ENCODE measurements around the gene NIN.

Gene NIN

DNA sequence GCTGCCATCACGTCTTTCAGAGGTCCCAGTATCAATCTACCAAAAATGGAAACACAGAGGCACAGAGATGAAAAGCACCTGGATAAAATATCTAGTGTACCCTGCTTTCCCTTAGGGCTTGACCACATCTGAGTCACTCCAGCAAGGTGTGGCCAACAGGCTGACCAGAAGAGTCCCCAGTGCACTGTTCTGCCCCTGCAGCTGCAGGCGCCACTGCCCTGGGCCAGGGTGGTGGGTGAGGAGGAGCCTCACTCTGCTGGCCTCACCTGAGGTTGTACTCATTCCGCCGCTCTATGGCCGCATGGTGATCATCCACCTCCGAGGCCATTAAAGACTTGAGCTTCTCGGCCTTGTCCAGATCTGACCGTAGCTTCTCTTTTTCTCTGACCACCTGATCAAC lies 60.4 kb downstream of the NIN start:
- peaks cover 2 to 12% of the 10 kb centered on the region in 2 donors for H3K4me1 Mint-ChIP-seq (ENCODE audit: low read depth in 2 of 2)
- H3K4me3 Mint-ChIP-seq: no peak overlapping the region
- no peaks in the 10 kb centered on the region for H3K27me3 Mint-ChIP-seq
- peaks cover 80% of the 10 kb centered on the region for H3K36me3 Mint-ChIP-seq (ENCODE audit: insufficient read depth)
- no peak for DNase-seq
- H3K27ac Mint-ChIP-seq: no peak overlapping the region
- no peaks in the 10 kb centered on the region for H3K9me3 Mint-ChIP-seq
- no peak for ATAC-seq (replicated peaks)

DNA sequence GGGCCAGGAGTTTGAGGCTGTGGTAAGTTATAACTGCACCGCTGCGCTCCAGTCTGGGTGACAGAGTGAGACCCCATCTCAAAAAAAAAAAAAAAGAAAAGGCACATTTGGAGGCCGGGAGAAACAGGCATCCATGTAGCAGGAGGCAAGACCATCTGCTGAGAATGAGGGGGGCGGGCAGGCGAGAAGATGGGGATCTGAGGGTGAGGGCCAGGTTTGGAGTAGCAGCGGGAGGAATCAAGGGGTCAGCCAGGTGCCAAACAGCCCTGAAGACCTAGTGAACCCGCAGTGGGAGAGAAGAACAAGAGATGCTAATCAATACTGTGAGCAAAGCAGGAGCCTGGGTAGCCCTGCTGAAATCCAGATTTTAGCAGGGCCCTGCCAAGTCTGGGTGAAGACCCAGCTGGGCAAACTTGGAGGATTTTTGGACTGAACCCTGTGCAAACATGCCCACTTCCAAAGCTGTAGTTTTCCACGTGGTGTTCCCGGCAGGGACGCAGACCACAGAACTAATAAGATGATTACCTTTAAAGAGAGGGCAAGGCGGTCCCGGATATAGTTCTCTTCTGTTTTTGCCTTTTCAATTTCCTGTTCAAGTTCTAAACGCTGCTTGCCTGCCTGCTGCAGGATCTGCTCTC lies 61.0 kb downstream of the NIN start:
- H3K27me3 Mint-ChIP-seq: no peaks in the 10 kb centered on the region
- ATAC-seq (replicated peaks) (no peak), DNase-seq (no peak)
- no peak overlapping the region for H3K27ac Mint-ChIP-seq
- peaks cover 84% of the 10 kb centered on the region for H3K36me3 Mint-ChIP-seq (ENCODE audit: insufficient read depth)
- H3K9me3 Mint-ChIP-seq: no peaks in the 10 kb centered on the region
- H3K4me3 Mint-ChIP-seq: no peak overlapping the region
- H3K4me1 Mint-ChIP-seq (ENCODE audit: low read depth in 2 of 2): peaks cover 2 to 12% of the 10 kb centered on the region in 2 donors

DNA sequence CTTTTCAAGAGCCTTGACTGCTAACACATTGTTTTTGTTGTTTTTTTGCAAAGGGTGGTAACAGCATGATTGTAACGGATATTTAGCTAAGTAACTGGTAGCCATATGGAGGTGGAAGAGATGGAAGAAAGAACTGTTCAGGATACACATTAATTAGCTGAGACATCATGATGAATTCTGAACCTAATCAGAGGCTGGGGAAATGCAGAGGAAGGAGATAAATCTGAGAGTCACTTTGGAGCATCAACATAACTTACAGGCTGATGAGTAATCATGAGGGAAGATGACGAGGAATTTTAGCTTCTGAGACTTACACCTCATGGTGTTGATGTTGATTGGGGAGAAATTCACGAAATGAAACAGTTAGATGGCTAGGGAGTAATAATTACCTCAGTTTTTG lies 62.3 kb downstream of the NIN start:
- Mint-ChIP-seq H3K36me3 (ENCODE audit: insufficient read depth) (peaks cover 87% of the 10 kb centered on the region), H3K27ac (peak overlapping the region; percentile 39 to 59), H3K9me3 (no peaks in the 10 kb centered on the region)

DNA sequence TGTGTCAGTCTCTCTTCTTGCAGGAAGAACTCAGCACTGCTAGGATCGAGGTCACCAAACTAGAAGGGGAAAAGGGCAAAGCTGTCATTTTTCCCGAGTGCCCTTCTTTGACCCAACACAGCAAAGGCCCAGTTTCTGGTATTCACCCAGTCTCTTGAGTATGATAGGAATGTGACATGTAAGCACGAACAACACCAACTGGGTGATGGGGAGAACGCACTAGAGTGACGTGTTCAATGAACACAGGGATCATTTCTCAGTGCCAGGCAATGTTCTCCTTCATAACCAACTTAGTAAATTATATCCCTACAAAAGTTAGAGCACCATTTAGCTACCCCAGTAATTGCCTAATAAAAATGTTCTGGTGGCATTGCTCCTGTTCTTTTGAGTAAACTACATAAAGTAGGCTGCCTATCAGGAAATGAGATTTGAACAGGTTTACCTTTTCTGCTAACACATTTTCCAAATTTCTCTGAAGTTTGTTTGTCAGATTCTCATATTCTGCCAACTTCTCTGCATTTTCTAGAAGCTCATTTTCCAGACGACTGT lies 64.5 kb downstream of the NIN start:
- ATAC-seq (replicated peaks) (no peak), DNase-seq (no peak)
- Mint-ChIP-seq H3K36me3 (ENCODE audit: insufficient read depth) (peaks cover 87% of the 10 kb centered on the region), H3K4me1 (ENCODE audit: low read depth in 2 of 2) (peaks cover 0 to 3% of the 10 kb centered on the region in 2 donors), H3K27me3 (no peaks in the 10 kb centered on the region), H3K9me3 (no peaks in the 10 kb centered on the region), H3K27ac (peak overlapping the region in 1 of 2 donors; percentile 64), H3K4me3 (no peak overlapping the region)

More for the DNA sequence above, 62.3 kb downstream of the NIN start:
- DNase-seq (no peak), ATAC-seq (replicated peaks) (no peak)
- Mint-ChIP-seq H3K27me3 (no peaks in the 10 kb centered on the region), H3K4me3 (no peak overlapping the region), H3K4me1 (ENCODE audit: low read depth in 2 of 2) (peaks cover under 1 to 6% of the 10 kb centered on the region in 2 donors)

DNA sequence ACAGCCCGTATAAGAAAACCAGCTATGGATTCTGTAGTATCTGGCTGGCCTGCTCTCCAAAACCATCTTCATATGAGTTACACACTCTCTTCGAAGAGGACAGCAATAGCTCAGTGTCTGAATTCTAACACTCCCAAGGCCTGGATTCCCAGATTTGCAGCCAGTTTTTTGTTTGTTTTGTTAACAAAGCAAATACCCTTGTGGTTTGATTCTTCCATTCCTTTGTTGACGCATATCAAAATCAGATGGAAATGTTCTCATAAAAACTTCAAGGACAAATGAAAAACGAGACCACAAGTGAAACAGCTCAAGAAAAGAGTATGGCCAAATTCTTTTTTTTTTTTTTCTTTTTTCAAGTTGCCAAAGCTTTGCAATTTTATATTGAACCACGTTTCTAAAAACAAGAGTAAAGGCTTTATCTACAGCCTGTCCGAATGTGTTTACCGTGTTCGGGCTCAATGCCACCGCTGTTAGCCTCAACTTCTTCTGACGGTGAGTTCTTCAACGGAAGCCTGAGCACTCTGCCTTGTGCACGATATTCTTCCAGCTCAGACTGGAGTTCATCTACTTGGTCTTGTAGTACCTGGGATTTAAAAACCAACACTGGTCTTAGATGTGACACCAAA lies 67.5 kb downstream of the NIN start:
- no peak overlapping the region for H3K4me3 Mint-ChIP-seq
- no peaks in the 10 kb centered on the region for H3K9me3 Mint-ChIP-seq
- ATAC-seq (replicated peaks) (no peak), DNase-seq (no peak)
- H3K27me3 Mint-ChIP-seq: no peaks in the 10 kb centered on the region
- peaks cover 82% of the 10 kb centered on the region for H3K36me3 Mint-ChIP-seq (ENCODE audit: insufficient read depth)
- H3K4me1 Mint-ChIP-seq (ENCODE audit: low read depth in 2 of 2): peaks cover 0 to 9% of the 10 kb centered on the region in 2 donors
- H3K27ac Mint-ChIP-seq: no peak overlapping the region

DNA sequence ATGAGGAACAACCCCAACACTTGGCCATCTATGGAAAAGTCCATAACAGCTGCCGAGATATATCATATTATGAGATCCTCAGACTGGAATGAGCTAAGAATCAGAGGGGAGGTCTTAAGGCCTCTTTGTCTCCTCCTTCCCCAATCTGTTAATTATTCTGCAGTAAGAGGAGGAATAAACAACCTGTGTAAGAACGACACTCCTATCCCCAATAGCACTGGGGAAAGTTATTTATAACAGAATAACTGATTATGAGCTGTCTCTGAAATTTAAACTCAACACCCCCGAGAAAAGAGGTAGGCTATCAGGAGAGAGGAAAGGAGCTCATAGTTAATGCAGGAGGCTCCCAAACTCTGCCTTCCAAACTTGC lies 68.0 kb downstream of the NIN start:
- Mint-ChIP-seq H3K9me3 (no peaks in the 10 kb centered on the region), H3K4me1 (ENCODE audit: low read depth in 2 of 2) (peaks cover 0 to 9% of the 10 kb centered on the region in 2 donors), H3K36me3 (ENCODE audit: insufficient read depth) (peaks cover 76% of the 10 kb centered on the region), H3K27me3 (no peaks in the 10 kb centered on the region), H3K27ac (peak overlapping the region in 1 of 2 donors; percentile 85), H3K4me3 (no peak overlapping the region)
- ATAC-seq (replicated peaks): no peak
- no peak for DNase-seq

DNA sequence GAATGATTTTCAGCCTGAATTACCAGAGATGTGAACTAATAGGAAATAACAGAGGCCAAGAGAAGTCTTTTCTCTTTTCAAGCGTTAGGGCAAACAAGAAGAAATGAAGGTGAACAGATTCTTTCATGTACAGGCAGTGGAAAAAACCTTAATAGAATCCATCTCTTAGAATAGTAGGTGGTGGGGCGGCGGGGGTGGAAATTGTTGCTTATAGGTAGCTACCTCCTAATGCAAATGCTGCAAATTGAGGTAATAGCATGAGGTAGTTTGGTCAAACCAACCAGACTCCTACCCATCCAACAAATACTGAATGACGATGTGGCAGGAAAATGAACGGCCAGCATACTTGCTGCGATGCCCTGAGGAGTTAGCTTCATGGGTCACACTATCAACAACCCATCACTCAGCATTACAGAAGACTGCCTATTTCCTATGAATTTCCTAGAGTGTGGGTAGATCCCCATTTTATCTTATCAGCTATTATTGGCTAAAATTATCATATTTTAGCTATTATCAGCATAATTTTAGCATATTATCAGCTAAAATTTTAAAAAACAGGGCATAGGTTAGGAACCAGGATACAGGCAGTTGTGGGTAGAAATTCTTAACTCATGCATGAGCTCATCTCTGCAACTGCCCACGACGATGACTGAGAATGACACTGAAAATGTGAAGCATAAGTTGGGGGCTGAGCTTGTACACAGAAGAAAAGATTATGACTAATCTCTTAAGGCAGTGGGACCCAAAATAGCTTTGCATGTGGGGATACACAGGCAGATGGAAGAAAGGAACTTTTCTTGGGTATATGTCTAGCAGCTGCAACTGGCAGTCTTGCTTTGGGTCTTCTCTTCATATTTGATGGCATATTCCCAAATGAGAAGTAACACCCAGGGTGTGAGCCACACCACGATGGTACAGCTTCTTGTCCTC lies 68.7 kb downstream of the NIN start:
- Mint-ChIP-seq H3K4me3 (no peak overlapping the region), H3K36me3 (ENCODE audit: insufficient read depth) (peaks cover 74% of the 10 kb centered on the region), H3K4me1 (ENCODE audit: low read depth in 2 of 2) (peaks cover 0 to 9% of the 10 kb centered on the region in 2 donors), H3K9me3 (no peaks in the 10 kb centered on the region), H3K27ac (peak overlapping the region in 1 of 2 donors; percentile 85), H3K27me3 (no peaks in the 10 kb centered on the region)
- DNase-seq (no peak), ATAC-seq (replicated peaks) (no peak)

DNA sequence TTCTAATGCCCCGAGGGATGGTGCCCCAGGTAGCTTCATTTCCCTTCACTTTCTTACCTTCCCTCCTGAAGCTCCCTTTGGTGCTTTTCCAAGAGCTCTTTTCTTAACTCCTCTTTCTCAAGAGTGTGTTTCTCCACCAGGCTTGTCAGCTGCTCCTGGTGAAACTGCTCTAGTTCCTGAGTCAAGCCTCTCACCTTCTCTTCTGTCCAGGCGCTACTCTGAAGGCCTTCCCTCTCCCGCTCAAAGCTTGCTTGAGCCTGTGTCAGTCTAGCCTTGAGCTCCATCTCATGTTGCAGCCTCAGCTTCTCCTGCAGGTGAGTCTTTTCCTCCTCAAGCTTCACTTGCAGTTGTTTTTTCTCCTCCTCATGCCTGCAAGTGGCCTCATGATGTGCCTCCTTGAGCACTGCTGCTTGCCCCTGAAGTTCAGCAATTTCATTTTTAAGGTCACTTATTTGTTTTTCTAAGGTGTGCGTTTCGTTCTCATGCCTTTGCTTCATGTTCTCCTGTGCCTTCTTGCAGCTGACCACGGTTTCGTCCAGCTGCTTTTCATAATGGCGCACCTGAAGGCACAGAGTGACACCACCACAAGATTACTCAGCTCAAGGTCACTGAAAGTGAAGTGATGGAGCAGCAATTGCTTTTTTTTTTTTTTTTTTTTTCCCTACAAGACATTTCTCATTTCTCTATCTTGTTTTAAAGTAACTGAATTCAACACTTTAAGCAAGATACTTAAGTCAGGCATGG lies 71.0 kb downstream of the NIN start:
- DNase-seq (no peak), ATAC-seq (replicated peaks) (no peak)
- H3K4me3 Mint-ChIP-seq: peak overlapping the region in 1 of 2 donors; percentile 34
- H3K27ac Mint-ChIP-seq: no peak overlapping the region
- H3K27me3 Mint-ChIP-seq: no peaks in the 10 kb centered on the region
- peaks cover 57% of the 10 kb centered on the region for H3K36me3 Mint-ChIP-seq (ENCODE audit: insufficient read depth)
- H3K4me1 Mint-ChIP-seq (ENCODE audit: low read depth in 2 of 2): peaks cover 0 to 6% of the 10 kb centered on the region in 2 donors
- no peaks in the 10 kb centered on the region for H3K9me3 Mint-ChIP-seq

DNA sequence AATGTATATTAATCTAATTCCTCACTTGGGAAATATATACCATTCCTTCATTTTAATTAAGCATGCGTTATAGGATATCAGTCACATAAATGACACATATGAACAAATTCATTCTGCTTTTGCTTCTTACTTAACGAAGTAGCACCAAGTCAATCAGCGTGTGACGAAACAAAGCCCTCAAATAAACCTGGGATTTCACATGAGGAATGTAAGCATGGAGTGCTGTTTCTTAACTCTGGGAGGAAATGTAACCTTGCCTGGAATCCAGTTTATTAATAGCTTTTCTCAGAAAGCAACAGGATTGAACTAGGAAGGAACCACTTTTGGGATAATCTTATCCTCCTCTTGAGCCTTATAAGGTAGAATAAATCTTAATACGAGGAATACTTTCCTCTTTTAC lies 72.0 kb downstream of the NIN start:
- H3K36me3 Mint-ChIP-seq (ENCODE audit: insufficient read depth): peaks cover 56% of the 10 kb centered on the region

DNA sequence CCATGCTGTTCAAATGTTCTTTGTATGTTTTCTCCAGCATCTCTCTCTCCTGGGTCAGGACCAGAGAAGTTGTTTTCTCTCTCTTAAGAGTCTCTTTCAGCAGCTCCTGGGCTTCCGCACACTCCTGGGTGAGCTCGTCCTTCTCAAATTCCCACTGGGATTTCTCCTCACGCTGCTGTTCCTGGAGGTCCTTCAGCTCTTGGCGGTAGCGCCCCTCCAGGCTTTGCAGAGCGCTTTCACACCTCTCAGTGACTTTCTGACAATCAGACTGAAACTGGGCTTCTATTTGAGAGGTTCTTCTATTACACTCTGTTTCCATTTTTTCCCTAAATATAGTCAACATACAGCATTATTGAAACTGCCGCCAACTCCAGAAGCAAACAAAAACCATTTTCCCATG lies 72.7 kb downstream of the NIN start:
- Mint-ChIP-seq H3K36me3 (ENCODE audit: insufficient read depth) (peaks cover 56% of the 10 kb centered on the region), H3K9me3 (no peaks in the 10 kb centered on the region), H3K4me3 (no peak overlapping the region), H3K4me1 (ENCODE audit: low read depth in 2 of 2) (peaks cover 0 to 6% of the 10 kb centered on the region in 2 donors), H3K27ac (no peak overlapping the region), H3K27me3 (no peaks in the 10 kb centered on the region)
- DNase-seq (no peak), ATAC-seq (replicated peaks) (no peak)

More for the DNA sequence above, 72.0 kb downstream of the NIN start:
- peak overlapping the region in 1 of 2 donors; percentile 31 for H3K27ac Mint-ChIP-seq
- DNase-seq (no peak), ATAC-seq (replicated peaks) (no peak)
- no peaks in the 10 kb centered on the region for H3K27me3 Mint-ChIP-seq
- no peak overlapping the region for H3K4me3 Mint-ChIP-seq
- H3K4me1 Mint-ChIP-seq (ENCODE audit: low read depth in 2 of 2): peaks cover 0 to 6% of the 10 kb centered on the region in 2 donors
- no peaks in the 10 kb centered on the region for H3K9me3 Mint-ChIP-seq

DNA sequence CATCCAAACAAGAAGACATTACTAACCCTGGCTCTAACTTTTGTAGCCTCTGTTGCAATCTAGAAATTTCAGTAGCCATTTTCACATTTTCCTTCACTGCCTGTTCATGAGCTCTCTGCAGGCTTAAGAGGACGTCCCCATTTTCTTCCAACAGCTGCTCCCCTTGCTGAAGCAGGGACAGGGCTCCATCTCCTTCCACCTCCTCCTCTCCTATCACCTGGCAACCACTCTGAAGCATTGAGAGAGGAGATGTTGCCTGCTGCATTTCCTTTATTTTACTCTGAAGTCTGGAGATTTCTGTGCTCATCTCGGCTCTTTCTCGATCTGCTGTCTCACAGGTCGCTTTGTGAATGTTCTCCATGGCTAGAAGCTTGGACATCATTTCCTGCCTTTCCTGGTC lies 73.3 kb downstream of the NIN start:
- peaks cover 0 to 6% of the 10 kb centered on the region in 2 donors for H3K4me1 Mint-ChIP-seq (ENCODE audit: low read depth in 2 of 2)
- H3K27me3 Mint-ChIP-seq: no peaks in the 10 kb centered on the region
- ATAC-seq (replicated peaks) (no peak), DNase-seq (no peak)
- H3K27ac Mint-ChIP-seq: no peak overlapping the region
- H3K9me3 Mint-ChIP-seq: no peaks in the 10 kb centered on the region
- H3K4me3 Mint-ChIP-seq: no peak overlapping the region
- H3K36me3 Mint-ChIP-seq (ENCODE audit: insufficient read depth): peaks cover 57% of the 10 kb centered on the region

DNA sequence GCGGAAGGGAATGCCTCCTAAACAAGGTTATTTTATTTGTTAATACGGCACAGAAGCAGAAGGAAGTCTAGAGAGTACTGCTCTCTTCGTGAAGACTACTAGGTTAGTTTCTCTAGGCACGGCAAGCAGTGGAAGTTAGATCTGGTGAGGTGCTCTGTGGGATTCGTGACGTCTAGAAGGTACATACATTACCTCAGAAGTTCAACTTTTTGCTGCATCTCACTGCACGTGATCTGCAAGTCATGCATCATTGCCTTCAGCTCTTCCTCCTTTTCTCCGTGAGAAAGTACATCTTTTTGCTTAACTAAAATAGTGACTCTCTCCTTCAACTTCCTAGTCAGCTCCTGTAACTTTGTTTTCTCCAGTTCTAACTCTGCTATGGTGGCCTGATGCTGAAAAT lies 74.7 kb downstream of the NIN start:
- H3K27me3 Mint-ChIP-seq: no peaks in the 10 kb centered on the region
- H3K27ac Mint-ChIP-seq: no peak overlapping the region
- DNase-seq (no peak), ATAC-seq (replicated peaks) (peak; percentile 61)
- H3K4me3 Mint-ChIP-seq: no peak overlapping the region
- no peaks in the 10 kb centered on the region for H3K9me3 Mint-ChIP-seq
- H3K4me1 Mint-ChIP-seq (ENCODE audit: low read depth in 2 of 2): peaks cover 0 to 6% of the 10 kb centered on the region in 2 donors
- peaks cover 57% of the 10 kb centered on the region for H3K36me3 Mint-ChIP-seq (ENCODE audit: insufficient read depth)

DNA sequence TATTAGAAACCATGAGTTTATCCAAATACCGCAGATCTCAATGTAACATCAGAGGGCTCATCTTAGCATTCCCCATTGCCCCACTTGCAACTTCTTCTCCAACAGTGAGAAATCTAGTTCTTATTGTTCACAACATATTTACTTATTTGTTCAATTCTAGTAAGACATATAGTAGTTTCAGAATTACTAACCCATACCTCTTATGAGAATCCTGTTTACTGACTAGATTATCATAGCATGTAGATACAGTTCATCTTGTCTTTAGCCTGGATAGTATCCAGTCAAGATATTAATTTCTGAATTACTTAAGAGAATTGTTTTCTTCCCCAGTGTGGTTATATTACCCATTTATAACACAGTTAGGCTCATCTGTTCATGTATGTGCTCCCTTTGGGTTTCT lies 80.6 kb downstream of the NIN start:
- peak overlapping the region; percentile 57 to 86 for H3K27ac Mint-ChIP-seq
- no peaks in the 10 kb centered on the region for H3K9me3 Mint-ChIP-seq
- no peak for DNase-seq
- H3K36me3 Mint-ChIP-seq (ENCODE audit: insufficient read depth): peaks cover 73% of the 10 kb centered on the region
- no peak overlapping the region for H3K4me3 Mint-ChIP-seq
- H3K27me3 Mint-ChIP-seq: no peaks in the 10 kb centered on the region
- no peak for ATAC-seq (replicated peaks)
- H3K4me1 Mint-ChIP-seq (ENCODE audit: low read depth in 2 of 2): peaks cover 5 to 25% of the 10 kb centered on the region in 2 donors

Measured in effector memory CD8-positive, alpha-beta T cell (primary cell).